ENCODE data around the gene SNX32.

DNA sequence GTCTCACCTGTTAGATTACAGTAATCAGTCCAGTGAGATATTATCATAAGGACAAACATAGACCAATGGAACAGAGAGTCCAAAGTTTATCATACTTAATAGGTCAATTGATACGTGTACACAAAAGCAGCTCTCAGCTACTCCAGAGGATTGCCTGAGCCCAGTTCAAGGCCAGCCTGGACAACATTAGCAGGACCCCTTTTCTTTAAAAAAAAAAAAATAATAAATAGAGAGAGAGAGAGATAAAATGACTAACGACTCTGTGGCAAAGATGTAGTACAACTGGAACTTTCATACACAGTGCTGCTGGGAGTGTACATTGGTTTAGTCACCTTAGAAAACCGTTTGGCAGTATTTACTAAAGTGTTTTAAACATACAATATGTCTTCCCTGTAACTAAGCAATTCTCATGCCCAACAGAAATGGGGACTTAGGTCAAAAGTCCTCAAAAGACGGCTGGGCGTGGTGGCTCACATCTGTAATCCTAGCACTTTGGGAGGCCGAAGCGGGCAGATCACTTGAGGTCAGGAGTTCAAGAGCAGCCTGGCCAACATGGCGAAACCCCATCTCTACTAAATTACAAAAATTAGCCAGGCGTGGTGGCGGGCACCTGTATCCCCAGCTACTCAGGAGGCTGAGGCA lies 10.6 kb downstream of the SNX32 start:
- TF ChIP-seq EZH2 (IDR thresholded peaks at IDR 0.05; ENCODE audit: borderline replicate concordance, low read depth, low read length, severe bottlenecking) (no peak), POLR2A (IDR thresholded peaks at IDR 0.05; ENCODE audit: low read depth, low read length) (no peak), GATA2 (IDR thresholded peaks at IDR 0.05; ENCODE audit: insufficient read depth, insufficient read length, low read depth, low read length) (no peak)
- TF ChIP-seq, protein P1, sequence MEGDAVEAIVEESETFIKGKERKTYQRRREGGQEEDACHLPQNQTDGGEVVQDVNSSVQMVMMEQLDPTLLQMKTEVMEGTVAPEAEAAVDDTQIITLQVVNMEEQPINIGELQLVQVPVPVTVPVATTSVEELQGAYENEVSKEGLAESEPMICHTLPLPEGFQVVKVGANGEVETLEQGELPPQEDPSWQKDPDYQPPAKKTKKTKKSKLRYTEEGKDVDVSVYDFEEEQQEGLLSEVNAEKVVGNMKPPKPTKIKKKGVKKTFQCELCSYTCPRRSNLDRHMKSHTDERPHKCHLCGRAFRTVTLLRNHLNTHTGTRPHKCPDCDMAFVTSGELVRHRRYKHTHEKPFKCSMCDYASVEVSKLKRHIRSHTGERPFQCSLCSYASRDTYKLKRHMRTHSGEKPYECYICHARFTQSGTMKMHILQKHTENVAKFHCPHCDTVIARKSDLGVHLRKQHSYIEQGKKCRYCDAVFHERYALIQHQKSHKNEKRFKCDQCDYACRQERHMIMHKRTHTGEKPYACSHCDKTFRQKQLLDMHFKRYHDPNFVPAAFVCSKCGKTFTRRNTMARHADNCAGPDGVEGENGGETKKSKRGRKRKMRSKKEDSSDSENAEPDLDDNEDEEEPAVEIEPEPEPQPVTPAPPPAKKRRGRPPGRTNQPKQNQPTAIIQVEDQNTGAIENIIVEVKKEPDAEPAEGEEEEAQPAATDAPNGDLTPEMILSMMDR (IDR thresholded peaks at IDR 0.05; ENCODE audit: extremely low read depth in 1 of 2, insufficient read depth in 1 of 2, low read depth in 1 of 2, low read length in 2 of 2) = no peak
- TF ChIP-seq, protein P2, sequence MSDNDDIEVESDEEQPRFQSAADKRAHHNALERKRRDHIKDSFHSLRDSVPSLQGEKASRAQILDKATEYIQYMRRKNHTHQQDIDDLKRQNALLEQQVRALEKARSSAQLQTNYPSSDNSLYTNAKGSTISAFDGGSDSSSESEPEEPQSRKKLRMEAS (IDR thresholded peaks at IDR 0.05; ENCODE audit: insufficient read depth, insufficient read length) = no peak

All from endothelial cell of umbilical vein (primary cell).